ENCODE results near the gene PLPPR2.

Gene PLPPR2

GRCh38 chr19:11356676-11357550 lies 1.7 kb downstream of the PLPPR2 start:
- DNase-seq (ENCODE audit: low read depth): no peak
- H3K4me3 ChIP-seq (ENCODE audit: low read depth, low read length): no peak overlapping the region
- TF ChIP-seq CTCF (IDR thresholded peaks at IDR 0.05; ENCODE audit: low read depth, low read length, missing control alignments): no peak

DNA sequence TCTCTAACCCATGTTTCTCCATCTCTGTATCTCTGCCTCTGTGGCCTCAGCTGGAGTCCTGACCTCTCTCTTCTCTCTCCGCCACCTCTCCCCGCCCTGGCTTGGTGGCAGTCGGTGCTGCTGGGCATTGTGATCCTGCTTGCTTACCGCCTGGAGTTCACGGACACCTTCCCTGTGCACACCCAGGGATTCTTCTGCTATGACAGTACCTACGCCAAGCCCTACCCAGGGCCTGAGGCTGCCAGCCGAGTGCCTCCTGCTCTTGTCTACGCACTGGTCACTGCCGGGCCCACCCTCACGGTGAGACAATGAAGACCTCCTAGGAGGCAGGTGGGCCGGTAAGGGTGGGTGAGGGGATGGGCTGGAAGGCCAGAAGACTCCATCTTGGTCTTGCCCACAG lies 4.2 kb downstream of the PLPPR2 start:
- no peak for TF ChIP-seq CTCF (IDR thresholded peaks at IDR 0.05; ENCODE audit: low read depth, low read length, missing control alignments)
- no peak for DNase-seq (ENCODE audit: low read depth)
- no peak overlapping the region for H3K4me3 ChIP-seq (ENCODE audit: low read depth, low read length)

DNA sequence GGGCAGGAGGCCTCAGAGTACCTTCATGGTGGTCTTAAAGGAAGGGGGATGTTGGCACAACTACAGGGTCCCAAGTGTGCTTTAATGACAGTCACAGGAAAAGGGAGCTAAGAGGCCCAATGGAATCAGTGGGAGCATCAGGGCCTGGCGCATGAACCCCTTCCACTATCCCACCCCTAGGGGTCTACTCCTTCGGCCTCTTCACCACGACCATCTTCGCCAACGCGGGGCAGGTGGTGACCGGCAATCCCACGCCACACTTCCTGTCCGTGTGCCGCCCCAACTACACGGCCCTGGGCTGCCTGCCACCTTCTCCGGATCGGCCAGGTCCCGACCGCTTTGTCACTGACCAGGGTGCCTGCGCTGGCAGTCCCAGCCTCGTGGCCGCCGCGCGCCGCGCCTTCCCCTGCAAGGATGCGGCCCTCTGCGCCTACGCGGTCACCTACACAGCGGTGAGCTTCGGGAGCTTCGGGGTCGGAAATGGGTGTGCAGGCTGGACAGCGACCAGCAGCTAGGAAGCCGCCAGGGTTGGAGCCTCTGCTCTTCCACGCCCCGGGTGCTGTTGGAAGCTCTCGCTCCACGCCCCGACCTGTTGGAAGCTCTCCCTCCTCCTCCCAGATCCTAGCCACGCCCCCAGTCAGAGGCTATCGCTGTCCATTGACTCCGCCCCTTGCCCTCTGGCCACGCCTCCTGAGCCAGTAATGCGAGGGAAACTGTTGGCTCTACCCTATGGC lies 6.0 kb downstream of the PLPPR2 start:
- no peak for DNase-seq (ENCODE audit: low read depth)
- no peak for TF ChIP-seq CTCF (IDR thresholded peaks at IDR 0.05; ENCODE audit: low read depth, low read length, missing control alignments)
- H3K4me3 ChIP-seq (ENCODE audit: low read depth, low read length): no peak overlapping the region

DNA sequence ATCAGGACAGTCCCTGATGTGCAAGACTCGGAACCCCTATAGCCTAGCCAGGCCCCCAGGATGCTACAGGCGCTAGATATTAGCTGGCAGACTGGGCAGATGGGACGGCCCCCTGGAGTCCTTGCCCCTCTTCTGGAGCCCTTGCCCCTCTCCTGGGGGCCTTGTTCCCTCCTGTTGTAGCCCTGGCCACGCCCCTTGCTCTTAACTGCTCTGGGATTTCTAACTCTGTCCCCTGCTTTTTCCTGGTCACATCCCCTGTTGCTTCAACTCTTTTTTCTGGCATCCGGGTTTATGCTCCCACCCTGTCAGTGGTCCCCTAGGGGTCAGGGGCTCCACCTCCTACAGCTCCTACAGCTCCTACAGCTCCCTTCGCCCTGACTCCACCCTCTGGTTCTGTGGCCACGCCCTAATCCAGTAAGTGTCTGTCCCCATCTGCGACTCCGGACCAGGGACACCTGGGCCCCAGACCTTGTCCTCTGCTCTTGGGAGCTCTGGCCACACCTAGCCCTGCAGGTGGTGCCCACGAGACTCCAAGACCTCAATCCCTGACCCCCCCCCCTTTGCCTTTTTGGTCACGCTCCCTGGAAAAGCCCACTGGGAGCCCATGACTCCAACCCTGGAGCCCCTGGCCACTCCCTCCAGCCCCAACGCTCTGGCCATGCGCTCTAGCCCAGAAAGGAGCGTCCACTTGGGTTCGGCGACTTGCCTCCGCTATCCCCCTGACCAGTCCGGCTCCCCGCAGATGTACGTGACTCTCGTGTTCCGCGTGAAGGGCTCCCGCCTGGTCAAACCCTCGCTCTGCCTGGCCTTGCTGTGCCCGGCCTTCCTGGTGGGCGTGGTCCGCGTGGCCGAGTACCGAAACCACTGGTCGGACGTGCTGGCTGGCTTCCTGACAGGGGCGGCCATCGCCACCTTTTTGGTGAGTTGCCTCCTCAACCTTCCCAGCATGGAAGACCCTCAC lies 6.8 kb downstream of the PLPPR2 start:
- DNase-seq (ENCODE audit: low read depth): no peak
- no peak overlapping the region for H3K4me3 ChIP-seq (ENCODE audit: low read depth, low read length)

GRCh38 chr19:11363881-11364280 lies 8.6 kb downstream of the PLPPR2 start:
- no peak for DNase-seq (ENCODE audit: low read depth)
- H3K4me3 ChIP-seq (ENCODE audit: low read depth, low read length): no peak overlapping the region
- no peak for TF ChIP-seq CTCF (IDR thresholded peaks at IDR 0.05; ENCODE audit: low read depth, low read length, missing control alignments)

More for the DNA sequence above, 6.8 kb downstream of the PLPPR2 start:
- no peak for TF ChIP-seq CTCF (IDR thresholded peaks at IDR 0.05; ENCODE audit: low read depth, low read length, missing control alignments)

DNA sequence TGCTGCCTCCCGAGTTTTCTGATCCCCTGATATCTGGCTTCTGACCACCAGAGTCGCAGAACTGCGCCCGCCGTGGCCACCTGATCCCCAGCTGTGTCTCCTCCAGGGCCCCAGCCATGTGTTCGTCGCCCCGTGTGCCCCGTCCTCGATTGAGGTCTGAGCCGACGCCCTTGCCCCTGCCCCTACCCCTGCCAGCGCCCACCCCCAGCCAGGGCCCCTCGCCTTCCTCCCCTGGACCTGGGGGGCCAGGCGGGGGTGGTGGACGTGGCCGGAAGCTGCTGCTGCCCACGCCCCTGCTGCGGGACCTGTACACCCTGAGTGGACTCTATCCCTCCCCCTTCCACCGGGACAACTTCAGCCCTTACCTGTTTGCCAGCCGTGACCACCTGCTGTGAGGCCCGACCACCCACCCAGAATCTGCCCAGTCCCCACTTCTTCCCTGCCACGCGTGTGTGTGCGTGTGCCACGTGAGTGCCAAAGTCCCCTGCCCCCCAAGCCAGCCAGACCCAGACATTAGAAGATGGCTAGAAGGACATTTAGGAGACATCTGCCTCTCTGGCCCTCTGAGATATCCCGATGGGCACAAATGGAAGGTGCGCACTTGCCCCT lies 9.2 kb downstream of the PLPPR2 start:
- TF ChIP-seq CTCF (IDR thresholded peaks at IDR 0.05; ENCODE audit: low read depth, low read length, missing control alignments): no peak
- H3K4me3 ChIP-seq (ENCODE audit: low read depth, low read length): no peak overlapping the region
- no peak for DNase-seq (ENCODE audit: low read depth)
